GM10266 (cell line): ENCODE data around the gene PPDPF.

Source experiments
- DNase-seq: peaks from one replicate; pipeline ENCODE4 v3.0.0; 2012; ENCODE audit errors: extremely low spot score
- TF ChIP-seq, protein P1 (sequence below): IDR thresholded peaks from 2 replicates; pipeline ENCODE4 v1.5.1; 2012; ENCODE audit warnings: mild to moderate bottlenecking, low read depth; ENCODE audit not compliant: control insufficient read depth, insufficient read depth; ENCODE audit errors: missing control alignments

PPDPF gene

GRCh38 chr20:63525185-63525584, 4.6 kb downstream of the PPDPF start:
- DNase-seq = no peak
- TF ChIP-seq, protein P1, sequence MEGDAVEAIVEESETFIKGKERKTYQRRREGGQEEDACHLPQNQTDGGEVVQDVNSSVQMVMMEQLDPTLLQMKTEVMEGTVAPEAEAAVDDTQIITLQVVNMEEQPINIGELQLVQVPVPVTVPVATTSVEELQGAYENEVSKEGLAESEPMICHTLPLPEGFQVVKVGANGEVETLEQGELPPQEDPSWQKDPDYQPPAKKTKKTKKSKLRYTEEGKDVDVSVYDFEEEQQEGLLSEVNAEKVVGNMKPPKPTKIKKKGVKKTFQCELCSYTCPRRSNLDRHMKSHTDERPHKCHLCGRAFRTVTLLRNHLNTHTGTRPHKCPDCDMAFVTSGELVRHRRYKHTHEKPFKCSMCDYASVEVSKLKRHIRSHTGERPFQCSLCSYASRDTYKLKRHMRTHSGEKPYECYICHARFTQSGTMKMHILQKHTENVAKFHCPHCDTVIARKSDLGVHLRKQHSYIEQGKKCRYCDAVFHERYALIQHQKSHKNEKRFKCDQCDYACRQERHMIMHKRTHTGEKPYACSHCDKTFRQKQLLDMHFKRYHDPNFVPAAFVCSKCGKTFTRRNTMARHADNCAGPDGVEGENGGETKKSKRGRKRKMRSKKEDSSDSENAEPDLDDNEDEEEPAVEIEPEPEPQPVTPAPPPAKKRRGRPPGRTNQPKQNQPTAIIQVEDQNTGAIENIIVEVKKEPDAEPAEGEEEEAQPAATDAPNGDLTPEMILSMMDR = no peak

DNA sequence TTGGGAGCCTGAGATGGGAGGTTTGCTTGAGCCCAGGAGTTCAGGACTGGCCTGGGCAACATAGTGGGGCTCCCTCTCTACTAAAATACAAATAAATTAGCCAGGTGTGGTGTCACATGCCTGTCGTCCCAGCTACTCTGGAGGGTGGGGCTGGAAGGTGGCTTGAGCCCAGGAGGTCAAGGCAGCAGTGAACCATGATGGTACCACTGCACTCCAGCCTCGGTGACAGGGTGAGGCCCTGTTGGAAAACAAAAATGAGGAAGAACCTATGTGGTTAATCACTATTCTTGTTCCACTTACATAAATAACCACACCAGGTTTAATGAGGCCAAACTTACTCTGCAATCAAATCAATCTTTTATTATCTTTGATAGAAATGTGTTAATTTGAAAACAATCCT, 5.4 kb downstream of the PPDPF start:
- TF ChIP-seq, protein P1 = no peak
- DNase-seq = no peak

DNA sequence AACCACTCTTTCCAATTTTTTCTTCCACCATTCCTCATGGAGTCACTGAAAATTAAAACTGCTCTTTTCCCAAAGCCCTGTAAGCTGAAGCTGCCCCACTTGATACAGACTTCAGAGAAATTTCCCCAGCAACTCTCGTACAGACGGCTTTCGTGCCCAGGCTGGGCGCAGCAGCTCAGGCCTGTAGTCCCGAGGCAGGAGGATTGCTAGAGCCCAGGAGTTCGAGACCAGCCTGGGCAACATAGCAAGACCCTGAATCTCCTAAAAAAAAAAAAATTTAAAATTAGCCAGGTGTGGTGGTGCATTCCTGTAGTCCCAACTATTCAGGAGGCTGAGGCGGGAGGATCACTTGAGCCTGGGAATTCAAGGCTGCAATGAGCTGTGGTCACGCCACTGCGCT, 6.6 kb downstream of the PPDPF start:
- no peak for DNase-seq
- TF ChIP-seq, protein P1 = no peak

GRCh38 chr20:63529180-63529860, 8.8 kb downstream of the PPDPF start:
- TF ChIP-seq, protein P1 = no peak
- DNase-seq = no peak

DNA sequence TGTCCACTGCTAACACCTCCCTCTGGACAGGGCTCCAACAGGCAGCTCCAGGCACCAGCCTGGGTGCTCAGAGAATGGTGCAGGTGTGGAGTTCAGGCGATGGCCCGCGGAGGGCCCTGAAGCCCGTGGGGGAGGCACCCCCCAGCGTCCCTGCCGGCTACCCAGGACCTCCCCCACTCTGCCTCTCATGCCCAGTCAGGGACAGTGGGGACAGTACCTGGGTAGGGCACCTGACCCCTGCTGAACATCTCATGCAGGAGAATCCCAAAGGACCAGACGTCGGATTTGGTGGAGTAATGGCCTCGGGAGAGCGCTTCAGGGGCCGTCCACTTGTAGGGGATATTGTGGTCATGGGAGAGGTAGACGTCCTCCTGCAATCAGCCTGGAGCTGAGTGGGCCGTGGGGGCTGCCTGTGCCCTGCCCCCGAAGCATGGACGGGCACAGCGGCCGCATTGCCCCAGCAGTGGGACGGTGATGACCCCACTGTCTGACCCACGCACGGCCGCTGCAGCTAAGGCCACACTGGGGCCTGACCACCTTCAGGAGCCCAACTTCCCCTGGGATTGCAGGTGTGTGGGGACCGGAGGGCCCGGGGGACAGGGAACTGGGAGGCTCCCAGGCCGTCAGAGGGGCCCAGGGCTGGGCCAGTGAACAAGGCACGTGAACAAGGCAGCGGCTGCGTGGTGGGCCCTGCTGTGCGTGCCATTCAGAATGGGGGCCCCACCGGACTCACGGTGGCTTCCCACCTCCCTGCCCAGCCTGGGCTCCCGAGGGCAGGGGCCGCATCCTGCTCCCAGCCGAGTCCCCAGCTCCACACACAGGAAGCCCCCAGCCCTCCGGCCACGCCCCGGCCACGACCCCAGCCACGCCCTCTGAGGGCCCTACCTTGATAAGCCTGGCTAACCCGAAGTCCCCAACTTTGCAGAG, 9.6 kb downstream of the PPDPF start:
- no peak for DNase-seq
- TF ChIP-seq, protein P1 = no peak

GRCh38 chr20:63530788-63531160, 10.2 kb downstream of the PPDPF start:
- no peak for DNase-seq
- TF ChIP-seq, protein P1 = no peak

DNA sequence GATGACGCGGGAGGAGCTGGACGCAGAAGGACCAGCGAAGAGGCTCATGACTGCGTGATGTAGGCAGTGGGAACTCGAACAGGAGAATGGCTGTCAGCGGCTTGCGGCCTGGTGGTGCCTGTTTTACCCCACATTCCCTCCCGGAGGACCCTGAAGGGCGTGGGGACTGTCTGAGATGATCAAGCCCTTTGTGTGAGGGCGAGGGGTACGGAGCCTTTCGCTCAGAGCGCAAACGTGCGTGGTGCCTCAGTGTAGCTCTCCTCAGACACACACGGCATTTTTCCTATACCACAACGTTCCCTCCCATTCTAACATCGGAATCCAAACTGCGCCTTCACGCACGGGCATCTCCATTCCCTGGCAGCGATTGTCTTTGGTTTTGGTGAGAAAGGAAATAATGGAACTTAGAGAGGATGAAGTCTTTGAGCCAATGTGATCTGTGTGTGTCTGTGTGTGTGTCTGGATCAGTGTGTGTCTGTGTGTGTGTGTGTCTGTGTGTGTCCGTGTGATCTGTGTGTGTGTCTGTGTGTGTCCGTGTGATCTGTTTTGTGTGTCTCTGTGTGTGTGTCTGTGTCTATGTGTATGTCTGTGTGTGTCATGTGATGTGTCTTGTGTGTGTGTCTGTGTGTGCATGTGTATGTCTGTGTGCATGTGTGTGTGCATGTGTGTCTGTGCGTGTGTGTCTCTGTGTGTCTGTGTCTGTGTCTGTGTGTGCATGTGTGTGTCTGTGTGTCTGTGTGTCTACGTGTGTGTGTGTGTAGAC, 11.3 kb downstream of the PPDPF start:
- no peak for DNase-seq
- TF ChIP-seq, protein P1 = no peak
